ENCODE measurements around the gene FGF22. TPM values are rescaled to one million over a fixed set of nuclear protein-coding genes. Genes with fewer than 3 reads are reported as not detected.
"Not testable (repeated sequence)": the region's sequence is repeated elsewhere in the genome, so short reads cannot be mapped to it uniquely, and the experiment has no call there.

The FGF22 gene
- total RNA-seq, 2 donors from 2014 or later = 0.44 TPM; not detected in 1

- not testable (repeated sequence) for ATAC-seq
- intact Hi-C loops (cut with DNase I) = loop anchor here in 1 of 2 donors (5.0 kb wide), 1 partner anchor 63 kb away; no protein-coding TSS in a partner anchor
These were observed 29.2 kb downstream of the FGF22 start for GRCh38 chr19:668675-669434.

DNA sequence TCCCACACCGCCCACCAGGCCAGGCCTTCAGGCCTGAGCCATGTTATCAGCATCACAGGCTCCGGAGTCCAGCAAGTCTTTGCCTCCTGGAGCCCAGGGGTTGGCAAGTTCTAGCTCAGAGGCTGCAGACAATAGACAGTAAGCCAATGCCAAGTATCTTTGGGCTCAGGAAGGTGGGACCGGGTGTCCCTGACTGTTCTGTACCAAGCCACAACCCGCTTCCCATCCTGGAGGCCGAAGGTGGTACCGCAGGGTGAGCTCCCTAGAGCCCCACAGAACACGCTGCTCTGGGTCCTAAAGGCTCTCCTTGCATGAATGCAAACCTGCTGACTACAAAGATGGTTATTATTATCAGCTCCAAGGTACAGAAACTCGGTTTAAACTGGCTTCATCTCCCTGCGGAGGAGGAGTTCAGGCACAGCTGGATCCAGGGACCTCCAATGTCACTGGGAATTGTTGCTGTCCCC, 31.0 kb downstream of the FGF22 start:
- intact Hi-C loops (cut with DNase I) = no loop called here
- DNase-seq (no peak), ATAC-seq (no peak)

More at GRCh38 chr19:668675-669434, 29.2 kb downstream of the FGF22 start:
- DNase-seq = not testable (repeated sequence)

DNA sequence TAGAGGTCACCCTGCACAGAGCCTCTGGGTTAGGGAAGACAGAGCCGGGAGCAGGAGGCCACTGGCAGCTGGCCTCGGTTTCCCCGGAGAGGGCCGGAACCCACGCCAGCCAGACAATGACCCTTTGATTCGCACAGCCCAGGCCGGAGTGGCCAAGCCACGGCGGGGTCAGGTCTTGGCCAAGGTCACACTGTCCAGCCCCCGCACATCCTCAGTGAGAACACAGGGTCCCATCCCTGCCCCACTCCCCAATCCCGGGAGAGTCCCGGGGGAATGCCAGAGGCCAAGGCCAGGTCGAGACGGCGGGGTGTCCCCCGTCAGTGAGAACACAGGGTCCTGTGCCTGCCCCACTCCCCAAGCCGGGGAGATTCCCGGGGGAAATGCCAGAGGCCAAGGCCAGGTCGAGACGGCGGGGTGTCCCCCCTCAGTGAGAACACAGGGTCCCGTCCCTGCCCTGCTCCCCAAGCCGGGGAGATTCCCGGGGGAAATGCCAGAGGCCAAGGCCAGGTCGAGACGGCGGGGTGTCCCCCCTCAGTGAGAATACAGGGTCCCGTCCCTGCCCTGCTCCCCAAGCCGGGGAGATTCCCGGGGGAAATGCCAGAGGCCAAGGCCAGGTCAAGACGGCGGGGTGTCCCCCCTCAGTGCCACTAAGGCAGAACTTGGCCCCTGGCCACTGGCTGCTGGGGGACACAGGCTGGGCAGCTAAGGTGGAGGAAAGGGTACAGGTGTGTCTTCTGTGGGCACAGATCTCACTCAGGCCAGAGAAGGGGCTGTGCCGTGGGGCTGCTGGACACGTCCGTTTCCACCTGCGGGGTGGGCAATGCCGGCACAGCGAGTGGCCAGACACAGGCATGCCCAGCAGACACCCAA, 34.8 kb downstream of the FGF22 start:
- intact Hi-C loops (cut with DNase I) = no loop called here
- ATAC-seq (peak in 1 of 2 donors; percentile 5), DNase-seq (peak; percentile 66)

- intact Hi-C loops (cut with DNase I) = no loop called here
These were observed 36.3 kb downstream of the FGF22 start for GRCh38 chr19:676007-676338.

GRCh38 chr19:676339-677105, 36.8 kb downstream of the FGF22 start, which contains the start of gene FSTL3:
TSS of gene FSTL3 (plus strand) at chr19:676392. CDS start at chr19:676424, 32 bp downstream.
- peak; percentile 66 for DNase-seq

More at GRCh38 chr19:676007-676338, 36.3 kb downstream of the FGF22 start:
- DNase-seq (no peak), ATAC-seq (no peak)

DNA sequence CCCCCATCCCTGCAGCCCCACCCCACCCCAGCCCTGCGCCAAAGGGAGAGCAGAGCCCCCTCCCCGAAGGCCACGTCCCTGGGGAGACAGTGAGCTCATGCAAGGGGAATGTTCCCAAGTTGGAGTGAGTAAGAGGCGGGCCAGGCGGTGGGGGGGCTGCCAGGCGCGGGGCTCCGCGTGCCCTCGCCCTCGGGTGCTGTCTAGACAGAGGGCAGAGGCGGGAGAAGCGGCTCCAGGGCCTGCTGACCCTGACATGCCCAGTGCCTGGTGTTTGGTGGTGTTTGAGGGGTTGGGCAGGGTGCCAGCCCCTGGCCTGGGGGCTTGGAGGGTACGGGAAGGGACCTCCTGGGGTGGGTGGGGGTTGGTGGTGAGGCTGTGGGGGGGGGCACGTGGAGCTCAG, 37.5 kb downstream of the FGF22 start:
- DNase-seq = peak; percentile 86
- intact Hi-C loops (cut with DNase I) = no loop called here
- peak; percentile 15 to 35 for ATAC-seq

More at GRCh38 chr19:676339-677105, 36.8 kb downstream of the FGF22 start, which contains the start of gene FSTL3:
- intact Hi-C loops (cut with DNase I) = no loop called here
- ATAC-seq = no peak

DNA sequence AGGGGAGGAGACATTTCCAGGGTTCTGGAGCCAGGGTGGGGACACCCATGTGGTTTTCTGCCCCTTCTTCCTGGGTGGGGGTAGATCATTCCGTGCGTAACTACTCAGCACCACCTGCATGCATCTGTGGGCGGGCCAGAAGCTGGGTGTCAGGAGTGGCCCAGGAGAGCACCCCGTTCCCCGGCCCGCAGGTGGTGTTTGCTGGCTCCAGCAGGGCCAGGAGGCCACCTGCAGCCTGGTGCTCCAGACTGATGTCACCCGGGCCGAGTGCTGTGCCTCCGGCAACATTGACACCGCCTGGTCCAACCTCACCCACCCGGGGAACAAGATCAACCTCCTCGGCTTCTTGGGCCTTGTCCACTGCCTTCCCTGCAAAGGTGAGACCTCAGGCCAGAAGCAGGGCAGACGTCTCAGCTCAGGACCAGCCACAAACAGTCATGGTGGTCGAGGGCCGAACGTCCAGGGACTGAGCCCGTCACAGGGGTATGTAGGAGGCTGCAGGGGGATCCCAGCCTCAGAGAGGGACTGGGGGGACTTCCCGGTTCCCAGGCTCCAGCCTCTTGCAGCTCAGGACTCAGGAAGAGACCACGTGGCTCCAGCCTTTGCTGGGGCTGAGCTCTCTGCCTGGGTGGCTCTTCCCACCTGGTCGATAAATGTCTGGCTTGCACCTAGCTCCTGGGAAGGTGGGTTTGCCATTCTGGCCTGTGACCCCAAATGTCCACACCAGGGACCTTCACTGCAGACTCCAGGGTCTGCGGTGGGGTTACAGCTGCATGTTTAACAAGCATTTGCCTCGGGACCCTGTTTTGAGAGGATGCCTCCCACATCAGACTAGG, 38.1 kb downstream of the FGF22 start:
- intact Hi-C loops (cut with DNase I) = no loop called here
- DNase-seq = no peak
- no peak for ATAC-seq

DNA sequence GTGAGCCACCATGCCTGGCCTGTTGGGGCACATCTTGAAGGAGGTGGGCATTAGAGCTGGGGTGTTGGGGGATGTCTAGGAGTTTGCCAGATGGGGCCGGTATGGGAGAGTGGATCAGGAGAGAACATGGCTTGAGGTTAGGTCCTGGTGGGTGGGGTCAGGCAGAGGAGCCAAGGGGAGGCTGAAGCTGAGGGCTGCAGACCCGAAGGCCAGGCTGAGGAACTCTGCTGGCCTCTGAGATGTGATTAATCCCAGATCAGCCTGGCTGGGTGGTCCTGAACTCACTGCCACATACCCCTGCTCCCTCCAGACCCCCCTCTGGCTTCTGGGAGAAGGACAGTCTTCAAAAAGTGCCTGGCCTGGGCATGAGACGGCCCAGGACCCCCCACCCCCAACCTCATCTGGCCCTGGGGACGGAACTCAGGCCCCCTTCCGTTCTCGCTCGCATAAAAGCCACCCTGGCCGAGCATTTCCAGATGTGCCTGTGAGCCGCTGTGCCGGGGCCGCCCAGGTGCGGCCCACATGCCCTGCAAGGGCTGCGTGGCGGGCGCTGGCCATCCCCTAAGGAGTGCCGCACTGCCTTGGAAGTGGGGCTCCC, 39.2 kb downstream of the FGF22 start:
- DNase-seq (peak; percentile 41), ATAC-seq (no peak)
- intact Hi-C loops (cut with DNase I) = no loop called here

GRCh38 chr19:679418-680286, 40.0 kb downstream of the FGF22 start:
- peak; percentile 8 to 44 for ATAC-seq
- intact Hi-C loops (cut with DNase I) = no loop called here

DNA sequence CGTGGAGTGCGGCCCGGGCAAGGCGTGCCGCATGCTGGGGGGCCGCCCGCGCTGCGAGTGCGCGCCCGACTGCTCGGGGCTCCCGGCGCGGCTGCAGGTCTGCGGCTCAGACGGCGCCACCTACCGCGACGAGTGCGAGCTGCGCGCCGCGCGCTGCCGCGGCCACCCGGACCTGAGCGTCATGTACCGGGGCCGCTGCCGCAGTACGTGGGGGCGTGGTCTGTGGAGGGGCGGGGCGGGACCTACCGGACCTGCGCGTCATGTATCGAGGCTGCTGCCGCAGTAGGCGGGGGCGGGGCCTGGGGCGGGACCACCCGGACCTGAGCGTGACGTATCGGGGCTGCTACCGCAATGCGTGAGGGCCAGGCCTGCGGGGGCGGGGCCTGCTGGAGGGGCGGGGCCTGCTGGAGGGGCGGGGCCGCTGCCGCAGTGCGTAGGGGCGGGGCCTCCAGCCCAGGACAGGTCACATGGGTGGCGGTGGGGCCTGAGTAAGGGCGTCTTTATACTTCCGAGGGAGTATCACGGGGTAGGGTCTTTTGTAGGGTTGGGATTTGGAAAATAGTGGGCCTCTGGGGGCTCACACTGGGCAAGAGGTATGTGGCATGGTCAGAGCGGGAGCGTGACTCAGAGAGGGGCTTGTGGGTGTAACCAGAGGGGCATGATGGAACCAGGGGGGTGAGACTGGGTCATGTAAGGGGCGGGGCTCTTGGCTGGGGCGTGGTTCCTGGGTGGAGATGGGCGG, 40.8 kb downstream of the FGF22 start:
- ATAC-seq (peak; percentile 84 to 86), DNase-seq (peak; percentile 100)
- intact Hi-C loops (cut with DNase I) = no loop called here

More at GRCh38 chr19:679418-680286, 40.0 kb downstream of the FGF22 start:
- DNase-seq = peak; percentile 88

DNA sequence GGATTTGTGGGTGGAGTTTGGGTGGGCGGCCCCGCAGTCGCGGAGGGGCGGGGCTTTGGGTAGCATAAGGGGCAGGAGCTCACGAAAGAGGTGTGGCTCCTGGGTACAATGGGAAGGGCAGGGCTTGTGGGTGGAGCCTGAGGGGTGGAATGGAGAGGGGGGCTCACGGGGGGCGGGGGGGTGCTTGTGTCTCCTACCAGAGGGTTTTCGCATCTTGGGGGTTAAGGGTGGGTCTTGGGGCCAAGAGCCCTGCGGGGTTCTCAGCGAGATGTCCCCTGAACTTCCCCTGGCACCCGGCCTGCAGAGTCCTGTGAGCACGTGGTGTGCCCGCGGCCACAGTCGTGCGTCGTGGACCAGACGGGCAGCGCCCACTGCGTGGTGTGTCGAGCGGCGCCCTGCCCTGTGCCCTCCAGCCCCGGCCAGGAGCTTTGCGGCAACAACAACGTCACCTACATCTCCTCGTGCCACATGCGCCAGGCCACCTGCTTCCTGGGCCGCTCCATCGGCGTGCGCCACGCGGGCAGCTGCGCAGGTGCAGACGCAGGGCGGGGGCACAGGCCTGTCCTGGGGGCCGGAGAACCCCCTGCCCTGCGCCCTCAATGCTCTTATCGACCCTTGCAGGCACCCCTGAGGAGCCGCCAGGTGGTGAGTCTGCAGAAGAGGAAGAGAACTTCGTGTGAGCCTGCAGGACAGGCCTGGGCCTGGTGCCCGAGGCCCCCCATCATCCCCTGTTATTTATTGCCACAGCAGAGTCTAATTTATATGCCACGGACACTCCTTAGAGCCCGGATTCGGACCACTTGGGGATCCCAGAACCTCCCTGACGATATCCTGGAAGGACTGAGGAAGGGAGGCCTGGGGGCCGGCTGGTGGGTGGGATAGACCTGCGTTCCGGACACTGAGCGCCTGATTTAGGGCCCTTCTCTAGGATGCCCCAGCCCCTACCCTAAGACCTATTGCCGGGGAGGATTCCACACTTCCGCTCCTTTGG, 41.6 kb downstream of the FGF22 start:
- intact Hi-C loops (cut with DNase I) = no loop called here
- DNase-seq (no peak), ATAC-seq (no peak)

DNA sequence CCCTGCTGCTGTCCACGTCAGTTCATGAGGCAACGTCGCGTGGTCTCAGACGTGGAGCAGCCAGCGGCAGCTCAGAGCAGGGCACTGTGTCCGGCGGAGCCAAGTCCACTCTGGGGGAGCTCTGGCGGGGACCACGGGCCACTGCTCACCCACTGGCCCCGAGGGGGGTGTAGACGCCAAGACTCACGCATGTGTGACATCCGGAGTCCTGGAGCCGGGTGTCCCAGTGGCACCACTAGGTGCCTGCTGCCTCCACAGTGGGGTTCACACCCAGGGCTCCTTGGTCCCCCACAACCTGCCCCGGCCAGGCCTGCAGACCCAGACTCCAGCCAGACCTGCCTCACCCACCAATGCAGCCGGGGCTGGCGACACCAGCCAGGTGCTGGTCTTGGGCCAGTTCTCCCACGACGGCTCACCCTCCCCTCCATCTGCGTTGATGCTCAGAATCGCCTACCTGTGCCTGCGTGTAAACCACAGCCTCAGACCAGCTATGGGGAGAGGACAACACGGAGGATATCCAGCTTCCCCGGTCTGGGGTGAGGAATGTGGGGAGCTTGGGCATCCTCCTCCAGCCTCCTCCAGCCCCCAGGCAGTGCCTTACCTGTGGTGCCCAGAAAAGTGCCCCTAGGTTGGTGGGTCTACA, 43.1 kb downstream of the FGF22 start:
- no peak for ATAC-seq
- peak; percentile 44 for DNase-seq
- intact Hi-C loops (cut with DNase I) = no loop called here

DNA sequence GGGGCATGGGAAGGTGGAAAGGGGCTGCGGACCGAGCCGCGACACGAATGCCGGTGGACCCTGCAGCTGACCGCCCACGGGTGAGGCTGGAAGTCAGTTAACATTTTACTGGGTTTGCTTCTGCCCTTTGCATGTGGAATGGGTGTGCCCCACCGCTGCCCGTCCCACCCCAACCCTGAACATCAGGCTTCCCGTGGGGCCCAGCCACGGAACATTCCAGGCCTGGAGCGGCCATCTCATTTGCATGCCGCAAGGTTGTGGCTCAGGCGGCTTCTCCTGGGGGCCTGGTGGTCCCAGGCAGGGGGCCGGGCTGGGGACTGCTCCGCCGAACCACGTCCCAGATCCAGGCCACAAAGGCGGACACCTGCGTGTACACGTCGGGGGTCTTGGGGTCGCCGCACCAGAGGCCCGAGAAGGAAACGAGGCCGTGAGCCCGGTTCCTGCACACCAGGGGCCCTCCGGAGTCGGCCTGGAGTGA, 45.8 kb downstream of the FGF22 start:
- intact Hi-C loops (cut with DNase I) = no loop called here
- DNase-seq (peak; percentile 33), ATAC-seq (no peak)

DNA sequence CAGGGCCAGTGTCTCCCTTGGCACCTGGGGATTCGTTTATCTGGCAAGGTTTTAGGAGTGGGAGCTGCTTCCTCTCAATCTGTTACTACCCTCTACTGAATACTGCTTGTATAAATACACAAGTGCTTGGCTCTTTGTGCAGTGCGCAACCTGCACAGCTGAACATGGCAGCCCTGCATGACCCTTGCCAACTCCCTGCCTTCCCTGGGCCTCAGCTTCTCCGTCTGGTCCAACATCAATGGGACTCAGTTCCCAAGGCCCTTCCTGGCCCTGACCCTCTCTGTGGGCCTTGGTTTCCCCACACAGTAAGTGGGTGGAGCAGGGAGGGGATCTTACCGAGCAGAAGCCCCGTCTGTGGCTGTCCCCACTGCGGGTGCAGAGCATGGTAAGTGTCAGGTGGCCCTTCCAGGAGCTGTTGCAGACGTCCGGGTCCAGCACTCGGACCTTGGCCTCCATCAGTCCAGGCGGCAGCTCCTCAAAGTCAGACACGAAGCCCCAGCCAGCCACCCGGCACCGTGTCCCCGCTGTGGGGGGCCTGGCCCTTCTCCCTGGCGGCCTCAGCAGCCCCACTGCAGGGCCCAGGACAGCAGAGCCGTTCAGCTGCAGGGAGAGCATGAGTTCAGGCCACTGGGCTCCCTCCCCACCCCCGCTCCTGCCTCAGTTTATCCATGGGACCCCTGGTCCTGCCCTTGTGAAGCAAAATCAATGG, 47.1 kb downstream of the FGF22 start:
- ATAC-seq (no peak), DNase-seq (no peak)
- intact Hi-C loops (cut with DNase I) = no loop called here

Data from left cardiac atrium (tissue), 4 donors.